MV-4-11 (cell line): Measurements from ENCODE around the gene TNFAIP2.
"Not testable (repeated sequence)": the region's sequence is repeated elsewhere in the genome, so short reads cannot be mapped to it uniquely, and the experiment has no call there.

Source experiments
- DNase-seq: peaks from one replicate; lab custom pipeline; 2025; lab: John Stamatoyannopoulos, UW

TNFAIP2 gene

GRCh38 chr14:103107941-103108748, 15.1 kb upstream of the TNFAIP2 start:
- DNase-seq: no peak

GRCh38 chr14:103108749-103109207, 14.5 kb upstream of the TNFAIP2 start:
- DNase-seq: peak; percentile 29

- no peak for DNase-seq
These were observed 13.5 kb upstream of the TNFAIP2 start for GRCh38 chr14:103109535-103110441.

- no peak for DNase-seq
These were observed 12.5 kb upstream of the TNFAIP2 start for GRCh38 chr14:103110681-103111231.

GRCh38 chr14:103111232-103111868, 11.9 kb upstream of the TNFAIP2 start:
- DNase-seq: no peak

GRCh38 chr14:103112400-103113243, 10.6 kb upstream of the TNFAIP2 start:
- no peak for DNase-seq

- DNase-seq: no peak
These were observed 10.0 kb upstream of the TNFAIP2 start for GRCh38 chr14:103113303-103113702.

GRCh38 chr14:103113774-103114173, 9.5 kb upstream of the TNFAIP2 start:
- DNase-seq: no peak

- DNase-seq: peak; percentile 26
These were observed 8.1 kb upstream of the TNFAIP2 start for GRCh38 chr14:103115086-103115679.

GRCh38 chr14:103115845-103116572, 7.3 kb upstream of the TNFAIP2 start:
- no peak for DNase-seq

GRCh38 chr14:103116636-103117035, 6.6 kb upstream of the TNFAIP2 start:
- DNase-seq: no peak

- not testable (repeated sequence) for DNase-seq
These were observed 5.8 kb upstream of the TNFAIP2 start for GRCh38 chr14:103117499-103117898.

- peak; percentile 49 for DNase-seq
These were observed 5.1 kb upstream of the TNFAIP2 start for GRCh38 chr14:103118018-103118662.

- DNase-seq: peak; percentile 91
These were observed 4.4 kb upstream of the TNFAIP2 start for GRCh38 chr14:103118663-103119404.

GRCh38 chr14:103119527-103119926, 3.7 kb upstream of the TNFAIP2 start:
- DNase-seq: not testable (repeated sequence)

GRCh38 chr14:103121121-103121845, 2.0 kb upstream of the TNFAIP2 start:
- DNase-seq: peak; percentile 85

- peak; percentile 83 for DNase-seq
These were observed 1.2 kb upstream of the TNFAIP2 start for GRCh38 chr14:103121846-103122584.
